A673 (cell line): ENCODE data around the gene ATG10. TPM values are rescaled to one million over a fixed set of nuclear protein-coding genes. Genes with fewer than 3 reads are reported as not detected.

ENCODE experiments used
- BruUV-seq: library from RNA; stranded (reverse); fragments of 400-500 nt; replicated peaks from 2 replicates; lab custom pipeline; 2021; lab: Mats Ljungman, UMichigan
- CTCF ChIA-PET: fragments of 300-600 bp; sonication (Branson Sonifier 250); formaldehyde crosslinking; loops from one replicate; lab custom pipeline; 2022; ENCODE audit warnings: antibody characterized with exemption; lab: Charles Lee
- POLR2A ChIA-PET: fragments of 300-600 bp; sonication (Branson Sonifier 250); formaldehyde crosslinking; loops from one replicate; lab custom pipeline; 2022; ENCODE audit warnings: antibody characterized with exemption; ENCODE audit not compliant: low non-redundant PET; lab: Charles Lee
- DNase-seq: peaks from one replicate; pipeline ENCODE4 v3.0.0-alpha.2; 2015; ENCODE audit warnings: low spot score
- H3K27ac ChIP-seq: fragments of 200-600 bp; sonication (generic); 2 replicates; pipeline ENCODE4 v1.5.1; 2016; ENCODE audit warnings: mixed run types, low read depth, mild to moderate bottlenecking, mixed read lengths, antibody characterized with exemption, low read length; ENCODE audit not compliant: poor library complexity, severe bottlenecking
- H3K27me3 ChIP-seq: fragments of 200-600 bp; sonication (generic); replicated peaks from 2 replicates; pipeline ENCODE4 v1.6.1; 2017; ENCODE audit warnings: mixed run types, low read depth, mild to moderate bottlenecking, mixed read lengths, antibody characterized with exemption, low read length; ENCODE audit not compliant: insufficient read depth, poor library complexity
- H3K36me3 ChIP-seq: fragments of 200-600 bp; sonication (generic); 2 replicates; pipeline ENCODE4 v1.6.1; 2016; ENCODE audit warnings: mixed run types, mild to moderate bottlenecking, mixed read lengths, antibody characterized with exemption, low read length; ENCODE audit not compliant: insufficient read depth, poor library complexity, severe bottlenecking
- H3K4me1 ChIP-seq: fragments of 200-600 bp; sonication (generic); 2 replicates; pipeline ENCODE4 v1.6.1; 2017; ENCODE audit warnings: mixed run types, mild to moderate bottlenecking, mixed read lengths, antibody characterized with exemption, low read length; ENCODE audit not compliant: insufficient read depth, poor library complexity, severe bottlenecking
- H3K4me3 ChIP-seq: fragments of 200-600 bp; sonication (generic); 2 replicates; pipeline ENCODE4 v1.5.1; 2016; ENCODE audit warnings: low read depth, mixed run types, mild to moderate bottlenecking, mixed read lengths, low read length; ENCODE audit not compliant: poor library complexity, severe bottlenecking
- H3K9me3 ChIP-seq: fragments of 200-600 bp; sonication (generic); 2 replicates; pipeline ENCODE4 v1.6.1; 2016; ENCODE audit warnings: mixed run types, low read depth, mild to moderate bottlenecking, mixed read lengths, antibody characterized with exemption, low read length; ENCODE audit not compliant: poor library complexity, severe bottlenecking
- CTCF ChIP-seq: fragments of 300-800, 200-600 bp; sonication (generic); conservative IDR thresholded peaks from 2 replicates; pipeline ENCODE4 v1.5.1; 2017; ENCODE audit warnings: low read depth, mild to moderate bottlenecking, antibody characterized with exemption, low read length, moderate library complexity, mixed read lengths
- EZH2 ChIP-seq: fragments of 200-600 bp; sonication (generic); IDR thresholded peaks from 2 replicates; pipeline ENCODE4 v1.6.1; 2017; ENCODE audit warnings: borderline replicate concordance, low read depth, mild to moderate bottlenecking, mixed read lengths, antibody characterized with exemption, low read length; ENCODE audit not compliant: poor library complexity, severe bottlenecking
- intact Hi-C: fragments of 100-400 bp; cut with micrococcal nuclease; formaldehyde crosslinking; loops from one replicate; pipeline ENCODE4 v1.10.0; 2022; ENCODE audit not compliant: unreplicated experiment
- total RNA-seq: library from RNA; stranded (reverse); gene quantifications from 2 replicates; pipeline ENCODE4 v1.2.3, GENCODE V29; 2021

The ATG10 gene
- total RNA-seq, 1 experiment from 2014 or later, result 17.1 TPM

- intact Hi-C loops, result no loop called here
- TF ChIP-seq EZH2, result no peak
- TF ChIP-seq CTCF, result no peak
- Histone ChIP-seq H3K27ac (peak overlapping the region; percentile 92), H3K36me3 (peaks cover 39% of the 10 kb centered on the region), H3K4me1 (peaks cover 5% of the 10 kb centered on the region), H3K27me3 (no peaks in the 10 kb centered on the region), H3K9me3 (no peaks in the 10 kb centered on the region), H3K4me3 (peak overlapping the region; percentile 80)
- TSS peak; percentile 57 for BruUV-seq
- ChIA-PET POLR2A (no interaction called here), CTCF (interaction anchor here (0.5 kb wide), 1 partner anchor 19 kb away, joined by 5 read pairs; no protein-coding TSS in a partner anchor)
- no peak for DNase-seq
Observed at GRCh38 chr5:82276800-82277612, 305.2 kb downstream of the ATG10 start.

- Histone ChIP-seq H3K9me3 (no peaks in the 10 kb centered on the region), H3K27ac (peak overlapping the region; percentile 92), H3K36me3 (peaks cover 39% of the 10 kb centered on the region), H3K27me3 (no peaks in the 10 kb centered on the region), H3K4me1 (peaks cover 5% of the 10 kb centered on the region), H3K4me3 (peak overlapping the region; percentile 80)
- intact Hi-C loops, result no loop called here
- ChIA-PET CTCF (interaction anchor here (0.5 kb wide), 1 partner anchor 20 kb away, joined by 5 read pairs; no protein-coding TSS in a partner anchor), POLR2A (no interaction called here)
- no peak for TF ChIP-seq CTCF
- no peak for TF ChIP-seq EZH2
- no TSS peak for BruUV-seq
- DNase-seq, result no peak
Observed at GRCh38 chr5:82277613-82277986, 305.8 kb downstream of the ATG10 start.

- H3K9me3 ChIP-seq, result no peaks in the 10 kb centered on the region
- no peak for TF ChIP-seq CTCF
- TF ChIP-seq EZH2, result no peak
- POLR2A ChIA-PET, result interaction anchor here (0.6 kb wide), 1 partner anchor 847 kb away, joined by 3 read pairs; no protein-coding TSS in a partner anchor
- peak within 1 kb of the TSS; percentile 92 for H3K27ac ChIP-seq
- CTCF ChIA-PET, result no interaction called here
- DNase-seq, result peak; percentile 96
- peaks cover 39% of the 10 kb centered on the region for H3K36me3 ChIP-seq
- no peaks in the 10 kb centered on the region for H3K27me3 ChIP-seq
- intact Hi-C loops, result no loop called here
- peak within 1 kb of the TSS; percentile 80 for H3K4me3 ChIP-seq
- peaks cover 5% of the 10 kb centered on the region for H3K4me1 ChIP-seq
- no TSS peak for BruUV-seq
Observed at GRCh38 chr5:82277987-82278710, 306.3 kb downstream of the ATG10 start, which contains the start of gene RPS23. TSS of gene RPS23 (minus strand) at chr5:82278354. CDS start at chr5:82278323, 31 bp downstream.
